Naive thymus-derived CD4-positive, alpha-beta T cell (primary cell): ENCODE results near the gene C11orf58. TPM values are rescaled to one million over a fixed set of nuclear protein-coding genes. Genes with fewer than 3 reads are reported as not detected.

Experiments used
- ATAC-seq: fragments of 150-1000 bp; cut with Tn5 transposase; 2 replicates; pipeline ENCODE4 v1.10.0; 2021; ENCODE audit warnings: mild to moderate bottlenecking, moderate library complexity
- CTCF ChIA-PET: fragments of 350-600 bp; sonication (Branson Sonifier 250); formaldehyde crosslinking; loops from one replicate; lab custom pipeline; 2021; ENCODE audit warnings: antibody characterized with exemption; lab: Charles Lee
- POLR2A ChIA-PET: fragments of 350-600 bp; sonication (Branson Sonifier 250); formaldehyde crosslinking; loops from one replicate; lab custom pipeline; 2021; ENCODE audit warnings: antibody characterized with exemption, inconsistent platforms; lab: Charles Lee
- DNase-seq, 9 donors: peaks; one replicate each; pipeline versions ENCODE4 v3.0.0 to v3.0.0-alpha.2; 2020 to 2022; ENCODE audit warnings: mixed read lengths in 1 of 9
- H3K27ac ChIP-seq: one replicate; pipeline ENCODE4 v1.7.0; 2013; ENCODE audit warnings: mild to moderate bottlenecking, low read depth, low read length, moderate library complexity
- H3K27me3 ChIP-seq, 2 donors: one replicate each; pipeline ENCODE4 v1.7.0; 2013; ENCODE audit warnings: low read length in 2 of 2, mild to moderate bottlenecking in 2 of 2, moderate library complexity in 2 of 2; ENCODE audit not compliant: control insufficient read depth in 2 of 2, insufficient read depth in 2 of 2
- H3K36me3 ChIP-seq, 3 experiments: 1 replicate in 2 of 3; 2 replicates in 1 of 3; pipeline ENCODE4 v1.7.0; 2013; ENCODE audit warnings: low read length in 3 of 3, mild to moderate bottlenecking in 3 of 3, moderate library complexity in 1 of 3; ENCODE audit not compliant: insufficient read depth in 3 of 3, control insufficient read depth in 2 of 3
- H3K4me1 ChIP-seq, 2 donors: one replicate each; pipeline ENCODE4 v1.7.0; 2013; ENCODE audit warnings: low read length in 2 of 2, mild to moderate bottlenecking in 2 of 2, moderate library complexity in 1 of 2; ENCODE audit not compliant: control insufficient read depth in 2 of 2, insufficient read depth in 2 of 2
- H3K4me3 ChIP-seq: 2 replicates; pipeline ENCODE4 v1.7.0; 2013; ENCODE audit warnings: mild to moderate bottlenecking, low read length
- H3K9me3 ChIP-seq, 3 experiments: 1 replicate in 2 of 3; 2 replicates in 1 of 3; pipeline ENCODE4 v1.7.0; 2013; ENCODE audit warnings: low read length in 3 of 3; ENCODE audit not compliant: control insufficient read depth in 2 of 3
- H3K27ac Mint-ChIP-seq, 9 donors: one replicate each; pipeline ENCODE4 v1.8.0; 2020 to 2022; ENCODE audit warnings: mixed read lengths in 9 of 9, mild to moderate bottlenecking in 8 of 9, moderate library complexity in 5 of 9, inconsistent platforms in 2 of 9
- H3K27me3 Mint-ChIP-seq, 5 donors: one replicate each; pipeline ENCODE4 v1.8.0; 2021 to 2022; ENCODE audit warnings: mixed read lengths in 5 of 5, mild to moderate bottlenecking in 1 of 5
- H3K36me3 Mint-ChIP-seq, 5 donors: one replicate each; pipeline ENCODE4 v1.8.0; 2020 to 2022; ENCODE audit warnings: mixed read lengths in 5 of 5, mild to moderate bottlenecking in 3 of 5, inconsistent platforms in 1 of 5
- H3K4me1 Mint-ChIP-seq, 7 donors: one replicate each; pipeline ENCODE4 v1.8.0; 2020 to 2022; ENCODE audit warnings: mixed read lengths in 7 of 7, mild to moderate bottlenecking in 3 of 7, inconsistent platforms in 1 of 7
- H3K4me3 Mint-ChIP-seq, 10 donors: one replicate each; pipeline ENCODE4 v1.8.0; 2020 to 2022; ENCODE audit warnings: mild to moderate bottlenecking in 10 of 10, mixed read lengths in 10 of 10, moderate library complexity in 6 of 10, inconsistent platforms in 2 of 10
- H3K9me3 Mint-ChIP-seq, 11 donors: one replicate each; pipeline ENCODE4 v1.8.0; 2020 to 2022; ENCODE audit warnings: mixed read lengths in 11 of 11, mild to moderate bottlenecking in 4 of 11, inconsistent platforms in 1 of 11, moderate library complexity in 1 of 11
- intact Hi-C, 2 donors: fragments of 100-400 bp; cut with micrococcal nuclease; formaldehyde crosslinking; loops; one replicate each; pipeline ENCODE4 v1.15.1; 2023
- polyA plus RNA-seq, 2 donors: library from polyadenylated mRNA; unstranded; fragments of 300-500 nt; fragmentation: Illumina TruSeq; gene quantifications; one replicate each; pipeline ENCODE4 v1.2.3, GENCODE V29; 2021
- total RNA-seq, 6 experiments: library from RNA in 5 of 6; stranded (reverse) in 5 of 6; gene quantifications; 1 replicate in 5 of 6; 2 replicates in 1 of 6; pipeline ENCODE4 v1.2.3 and lab custom pipeline; 2021 to 2026

The C11orf58 gene
- total and polyA plus RNA-seq, 7 experiments from 2014 or later, result 116 to 260 (median 165) TPM

DNA sequence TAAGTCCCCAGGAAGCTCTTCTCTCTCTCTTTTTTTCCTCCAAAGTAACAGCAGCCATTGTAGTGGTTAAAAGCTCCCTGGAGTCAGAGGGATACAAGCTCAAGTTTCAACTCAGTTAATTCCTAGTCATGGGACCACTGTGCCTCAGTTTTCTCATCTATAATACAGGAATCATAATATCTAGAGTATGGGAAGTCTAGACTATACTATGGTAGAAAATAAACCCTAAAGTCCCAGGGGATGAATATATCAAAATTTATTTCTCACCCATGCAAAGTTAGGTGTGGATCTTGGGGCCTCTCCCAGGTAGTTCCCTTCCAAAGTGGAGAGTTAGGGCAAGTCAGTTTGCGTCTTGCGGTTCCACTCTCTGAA is 33.7 kb downstream of the C11orf58 start:
- ATAC-seq (no peak), DNase-seq (no peak)
- H3K36me3 Mint-ChIP-seq, result no peaks in the 10 kb centered on the region
- ChIA-PET CTCF (no interaction called here), POLR2A (no interaction called here)
- intact Hi-C loops, result no loop called here
- Histone ChIP-seq H3K4me1 (no peaks in the 10 kb centered on the region), H3K27me3 (no peaks in the 10 kb centered on the region), H3K9me3 (no peaks in the 10 kb centered on the region), H3K27ac (no peak overlapping the region), H3K4me3 (no peak overlapping the region), H3K36me3 (no peaks in the 10 kb centered on the region)
- H3K27ac Mint-ChIP-seq, result no peak overlapping the region
- peaks cover 0 to 5% (median 2%) of the 10 kb centered on the region in 5 donors for H3K27me3 Mint-ChIP-seq
- H3K9me3 Mint-ChIP-seq, result no peaks in the 10 kb centered on the region
- no peak overlapping the region for H3K4me3 Mint-ChIP-seq
- no peaks in the 10 kb centered on the region for H3K4me1 Mint-ChIP-seq

DNA sequence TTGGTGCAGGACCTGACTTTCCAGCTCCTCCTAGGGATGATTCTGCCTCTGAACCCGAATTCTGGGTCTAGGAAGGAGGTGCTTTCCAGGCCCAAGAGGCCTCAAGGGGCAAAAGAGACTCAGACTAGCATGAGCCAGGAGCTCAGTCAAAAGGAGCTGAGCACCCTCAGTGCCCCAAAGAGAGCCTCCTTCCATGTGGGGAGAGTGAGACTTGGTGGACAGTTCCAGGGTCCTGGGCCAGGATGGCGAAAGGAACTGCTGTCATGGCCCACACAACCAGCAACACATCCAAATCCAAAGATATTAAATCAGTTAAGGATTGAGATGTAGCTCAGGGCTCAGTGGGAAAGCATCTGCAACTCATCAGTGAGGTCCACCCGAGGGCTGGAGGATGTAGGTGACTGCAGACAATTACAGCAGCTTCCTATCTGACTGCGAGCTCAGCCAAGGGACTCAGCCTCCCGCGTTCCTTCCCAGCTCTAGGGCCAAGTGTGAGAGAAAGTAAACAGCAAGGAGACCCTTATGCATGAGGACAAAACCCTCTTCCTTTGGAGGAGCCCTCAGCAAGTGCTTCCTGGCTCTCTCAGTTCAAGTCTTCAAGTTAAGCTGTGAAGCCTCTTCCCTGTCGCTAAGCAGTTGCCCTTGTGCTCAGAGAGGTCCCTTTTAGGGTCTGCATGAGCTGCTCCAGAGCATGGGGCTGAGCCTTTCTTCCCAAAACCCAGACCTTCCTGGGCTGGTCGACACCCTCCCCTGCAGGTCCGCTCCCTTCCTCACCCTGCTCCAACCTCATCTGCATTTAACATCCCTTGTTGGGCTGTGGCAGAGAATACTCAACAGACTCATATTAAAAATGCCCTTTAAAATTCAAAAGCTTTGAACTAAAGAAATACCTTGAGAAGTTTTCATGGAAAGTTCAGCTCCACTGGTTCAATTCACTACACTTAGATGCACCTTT is 35.8 kb downstream of the C11orf58 start:
- ATAC-seq (no peak), DNase-seq (no peak)
- Histone ChIP-seq H3K4me3 (no peak overlapping the region), H3K27me3 (no peaks in the 10 kb centered on the region), H3K27ac (no peak overlapping the region), H3K4me1 (no peaks in the 10 kb centered on the region), H3K9me3 (no peaks in the 10 kb centered on the region), H3K36me3 (no peaks in the 10 kb centered on the region)
- Mint-ChIP-seq H3K27me3 (peaks cover 0 to 5% (median 2%) of the 10 kb centered on the region in 5 donors), H3K27ac (peak overlapping the region in 1 of 9 donors; percentile 51), H3K9me3 (no peaks in the 10 kb centered on the region), H3K36me3 (no peaks in the 10 kb centered on the region), H3K4me3 (no peak overlapping the region), H3K4me1 (no peaks in the 10 kb centered on the region)
- ChIA-PET CTCF (interaction anchor here (0.5 to 1.9 kb wide), 2 partner anchors 10 to 578 kb away, joined by 3 to 9 read pairs; partner anchors contain the start of gene NCR3LG1), POLR2A (no interaction called here)
- intact Hi-C loops, result no loop called here

DNA sequence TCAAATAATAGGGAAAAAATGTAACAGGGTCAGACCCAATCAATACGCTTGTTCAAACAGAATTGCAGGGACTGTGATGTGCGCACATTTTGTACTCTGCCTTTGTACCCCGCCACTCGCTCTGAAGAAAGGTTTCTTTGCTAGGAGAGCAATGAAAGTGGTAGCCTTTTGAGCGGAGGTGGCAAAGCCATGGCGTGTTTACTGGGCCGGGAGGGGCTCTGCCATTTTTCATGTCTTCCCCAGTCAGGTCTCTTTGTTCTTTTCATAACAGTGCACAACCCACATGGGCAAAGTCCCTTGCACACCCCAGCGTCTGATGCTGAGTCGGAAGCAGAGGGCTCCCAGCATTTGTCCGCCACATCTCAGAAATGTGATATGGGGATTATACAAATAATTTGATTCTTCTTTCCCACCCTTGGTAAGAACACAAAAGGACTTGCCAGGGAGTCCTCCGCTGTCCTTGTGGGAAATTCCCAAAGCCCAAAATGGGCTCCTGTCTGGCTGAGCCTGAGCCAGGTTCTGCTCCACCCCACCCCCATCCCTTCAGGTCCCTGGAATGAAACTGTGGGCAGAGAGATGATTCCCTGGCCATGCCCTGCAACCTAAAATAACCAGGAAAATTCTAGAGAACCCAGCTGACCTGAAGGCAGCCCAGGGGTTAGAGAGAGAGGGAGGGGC is 36.6 kb downstream of the C11orf58 start:
- no peaks in the 10 kb centered on the region for H3K9me3 ChIP-seq
- peaks cover 0 to 5% (median 0%) of the 10 kb centered on the region in 5 donors for H3K27me3 Mint-ChIP-seq
- H3K4me1 ChIP-seq, result no peaks in the 10 kb centered on the region
- intact Hi-C loops, result no loop called here
- no peak overlapping the region for H3K27ac Mint-ChIP-seq
- POLR2A ChIA-PET, result no interaction called here
- no peak overlapping the region for H3K4me3 Mint-ChIP-seq
- H3K36me3 Mint-ChIP-seq, result no peaks in the 10 kb centered on the region
- H3K27me3 ChIP-seq, result no peaks in the 10 kb centered on the region
- H3K4me3 ChIP-seq, result no peak overlapping the region
- CTCF ChIA-PET, result interaction anchor here (0.5 to 1.9 kb wide), 2 partner anchors 10 to 577 kb away, joined by 3 to 9 read pairs; partner anchors contain the start of gene NCR3LG1
- no peaks in the 10 kb centered on the region for H3K36me3 ChIP-seq
- ATAC-seq (no peak), DNase-seq (no peak)
- no peaks in the 10 kb centered on the region for H3K9me3 Mint-ChIP-seq
- no peak overlapping the region for H3K27ac ChIP-seq
- peaks cover 0 to 4% (median 0%) of the 10 kb centered on the region in 7 donors for H3K4me1 Mint-ChIP-seq

DNA sequence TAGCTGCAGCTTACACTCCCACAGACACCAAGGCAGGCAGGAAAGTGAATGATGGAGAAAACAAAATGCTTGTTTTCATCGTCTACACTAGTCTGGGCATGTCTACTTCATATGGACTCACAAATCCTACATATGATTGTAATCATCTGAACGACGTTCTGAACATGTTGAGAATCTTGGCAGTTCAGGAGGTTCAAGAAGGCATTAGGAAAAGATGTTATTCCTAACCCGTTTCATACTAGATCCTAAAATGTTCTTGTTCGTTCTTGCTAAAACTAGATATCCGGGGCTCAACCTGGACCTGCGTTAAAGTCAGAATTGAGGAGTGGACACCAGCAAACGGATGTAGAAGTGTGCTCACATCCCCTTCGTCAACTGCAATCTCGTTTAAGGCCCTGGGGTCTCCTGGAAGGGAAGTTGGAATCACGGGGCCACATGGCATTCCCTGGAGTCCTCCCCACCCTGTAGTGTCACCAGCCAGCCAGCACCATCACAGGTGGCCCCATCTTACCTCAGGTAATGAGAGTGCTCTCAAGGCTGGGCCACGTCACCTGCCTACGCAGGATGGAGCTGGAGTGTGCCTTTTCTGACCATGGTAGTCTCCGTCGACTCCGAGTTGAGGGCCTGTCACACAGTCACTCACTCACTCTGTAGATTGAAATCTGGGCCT is 37.3 kb downstream of the C11orf58 start:
- no peak overlapping the region for H3K27ac Mint-ChIP-seq

DNA sequence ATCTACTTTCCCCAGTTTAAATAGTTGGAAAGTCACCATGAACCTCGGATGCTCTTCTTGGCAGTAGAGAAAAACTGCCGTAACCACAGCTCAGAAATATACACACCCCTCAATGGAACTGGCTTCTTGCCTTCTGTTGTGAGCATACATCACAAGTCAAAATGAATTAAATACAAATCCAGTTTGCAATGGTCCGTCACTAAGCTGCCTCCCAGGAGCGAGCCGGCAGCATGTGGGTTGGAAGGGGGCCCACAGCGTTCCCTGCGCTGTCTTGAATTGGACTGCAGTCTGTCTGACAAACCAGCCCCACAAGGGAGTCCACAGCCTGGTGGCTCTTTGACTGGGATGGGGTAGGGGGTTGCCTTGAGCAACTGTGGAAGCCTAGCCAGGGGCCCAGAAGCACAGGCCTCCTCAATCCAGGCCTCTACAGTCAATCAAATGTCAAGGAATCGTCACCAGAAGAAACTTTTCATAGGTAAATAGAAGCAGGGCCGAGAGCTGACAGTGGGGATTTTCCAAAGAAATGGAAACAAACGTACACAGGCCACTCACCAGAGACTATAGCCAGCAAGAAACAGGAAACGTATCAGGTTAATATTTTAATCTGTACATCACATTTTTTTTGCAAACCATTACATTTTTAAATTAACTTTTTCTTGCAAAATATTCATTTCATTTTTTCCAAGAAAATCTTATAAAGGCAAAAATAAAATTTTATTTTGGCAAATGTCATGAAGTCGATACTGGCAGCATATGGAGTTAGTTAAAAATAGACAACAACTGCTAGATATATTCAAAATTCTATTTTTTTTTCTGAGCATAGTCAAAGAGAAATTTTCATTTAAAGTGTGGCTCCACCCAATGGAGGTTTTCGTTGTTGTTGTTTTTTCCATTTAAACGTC is 38.5 kb downstream of the C11orf58 start:
- Histone ChIP-seq H3K4me3 (no peak overlapping the region), H3K27ac (no peak overlapping the region), H3K27me3 (no peaks in the 10 kb centered on the region), H3K36me3 (no peaks in the 10 kb centered on the region), H3K4me1 (no peaks in the 10 kb centered on the region), H3K9me3 (no peaks in the 10 kb centered on the region)
- POLR2A ChIA-PET, result no interaction called here
- ATAC-seq (no peak), DNase-seq (no peak)
- Mint-ChIP-seq H3K4me3 (no peak overlapping the region), H3K36me3 (no peaks in the 10 kb centered on the region), H3K27ac (no peak overlapping the region), H3K9me3 (no peaks in the 10 kb centered on the region), H3K4me1 (peaks cover 0 to 4% (median 0%) of the 10 kb centered on the region in 7 donors), H3K27me3 (peaks cover 0 to 2% (median 0%) of the 10 kb centered on the region in 5 donors)
- intact Hi-C loops, result no loop called here
- CTCF ChIA-PET, result no interaction called here

More for the DNA sequence above, 37.3 kb downstream of the C11orf58 start:
- peaks cover 0 to 4% (median 0%) of the 10 kb centered on the region in 7 donors for H3K4me1 Mint-ChIP-seq
- no peak for DNase-seq
- H3K9me3 ChIP-seq, result no peaks in the 10 kb centered on the region
- no peaks in the 10 kb centered on the region for H3K36me3 ChIP-seq
- CTCF ChIA-PET, result no interaction called here
- ATAC-seq, result no peak
- no peak overlapping the region for H3K4me3 ChIP-seq
- intact Hi-C loops, result no loop called here
- H3K27ac ChIP-seq, result no peak overlapping the region
- H3K9me3 Mint-ChIP-seq, result no peaks in the 10 kb centered on the region
- no peak overlapping the region for H3K4me3 Mint-ChIP-seq
- peaks cover 0 to 5% (median 0%) of the 10 kb centered on the region in 5 donors for H3K27me3 Mint-ChIP-seq
- POLR2A ChIA-PET, result no interaction called here
- H3K4me1 ChIP-seq, result no peaks in the 10 kb centered on the region
- no peaks in the 10 kb centered on the region for H3K27me3 ChIP-seq
- no peaks in the 10 kb centered on the region for H3K36me3 Mint-ChIP-seq

DNA sequence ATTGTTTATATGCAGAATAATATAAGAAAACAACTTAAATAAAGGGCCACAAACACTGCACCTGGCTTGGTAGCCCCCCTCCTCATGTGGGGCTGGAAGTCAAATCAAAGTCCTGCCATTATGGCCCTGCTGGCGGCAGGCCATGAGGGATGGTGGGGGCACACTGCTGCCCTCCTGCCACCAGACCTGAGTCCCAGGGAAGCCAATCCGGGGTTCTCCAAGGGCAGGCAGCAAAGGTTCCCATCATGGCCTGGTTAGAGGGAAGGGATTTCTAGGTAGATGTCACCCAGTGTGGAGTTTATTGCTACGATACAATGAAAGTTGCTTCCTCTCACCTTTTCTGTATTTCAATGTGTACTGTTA is 39.1 kb downstream of the C11orf58 start:
- Mint-ChIP-seq H3K9me3 (no peaks in the 10 kb centered on the region), H3K36me3 (no peaks in the 10 kb centered on the region), H3K4me1 (peaks cover 0 to 4% (median 0%) of the 10 kb centered on the region in 7 donors), H3K27me3 (no peaks in the 10 kb centered on the region), H3K4me3 (no peak overlapping the region), H3K27ac (no peak overlapping the region)
- Histone ChIP-seq H3K9me3 (no peaks in the 10 kb centered on the region), H3K27me3 (no peaks in the 10 kb centered on the region), H3K4me1 (no peaks in the 10 kb centered on the region), H3K36me3 (no peaks in the 10 kb centered on the region), H3K27ac (no peak overlapping the region), H3K4me3 (no peak overlapping the region)
- ATAC-seq (no peak), DNase-seq (no peak)
- intact Hi-C loops, result no loop called here
- ChIA-PET POLR2A (no interaction called here), CTCF (no interaction called here)
